CD4-positive, alpha-beta T cell treated with Interleukin-15 for 1 hour (primary cell): ENCODE data around the gene GFPT1.

Experiments used
- DNase-seq: peaks from one replicate; pipeline ENCODE4 v3.0.0-alpha.2; 2020

The GFPT1 gene

GRCh38 chr2:69315160-69315761 is 71.8 kb downstream of the GFPT1 start:
- DNase-seq = no peak

- no peak for DNase-seq
These were observed 76.0 kb downstream of the GFPT1 start for GRCh38 chr2:69311024-69311416.

GRCh38 chr2:69310111-69311023 is 76.7 kb downstream of the GFPT1 start:
- DNase-seq = no peak

- DNase-seq = no peak
These were observed 77.5 kb downstream of the GFPT1 start for GRCh38 chr2:69309351-69310110.

- no peak for DNase-seq
These were observed 78.7 kb downstream of the GFPT1 start for GRCh38 chr2:69308338-69308737.

GRCh38 chr2:69307579-69308064 is 79.4 kb downstream of the GFPT1 start:
- DNase-seq = no peak

GRCh38 chr2:69306822-69307578 is 80.0 kb downstream of the GFPT1 start:
- DNase-seq = peak; percentile 69

GRCh38 chr2:69306393-69306821 is 80.6 kb downstream of the GFPT1 start:
- no peak for DNase-seq

- no peak for DNase-seq
These were observed 81.2 kb downstream of the GFPT1 start for GRCh38 chr2:69305712-69306392.

- DNase-seq = no peak
These were observed 81.9 kb downstream of the GFPT1 start for GRCh38 chr2:69305166-69305565.

- no peak for DNase-seq
These were observed 82.4 kb downstream of the GFPT1 start for GRCh38 chr2:69304656-69305055.

GRCh38 chr2:69300650-69301049 is 86.4 kb downstream of the GFPT1 start:
- no peak for DNase-seq

GRCh38 chr2:69299772-69300516 is 87.1 kb downstream of the GFPT1 start:
- no peak for DNase-seq

GRCh38 chr2:69298862-69299261 is 88.2 kb downstream of the GFPT1 start:
- DNase-seq = no peak

GRCh38 chr2:69298261-69298660 is 88.8 kb downstream of the GFPT1 start:
- no peak for DNase-seq

- DNase-seq = no peak
These were observed 89.8 kb downstream of the GFPT1 start for GRCh38 chr2:69297216-69297615.

GRCh38 chr2:69296421-69296820 is 90.6 kb downstream of the GFPT1 start:
- no peak for DNase-seq

- no peak for DNase-seq
These were observed 94.8 kb downstream of the GFPT1 start for GRCh38 chr2:69292256-69292655.

GRCh38 chr2:69291721-69292120 is 95.3 kb downstream of the GFPT1 start:
- no peak for DNase-seq

GRCh38 chr2:69291004-69291650 is 95.9 kb downstream of the GFPT1 start:
- DNase-seq = no peak

GRCh38 chr2:69288429-69288828 is 98.6 kb downstream of the GFPT1 start:
- DNase-seq = no peak
